SU-DHL-6 (cell line): Measurements from ENCODE around the gene TCTN2.

Experiments used
- EZH2phosphoT487 ChIP-seq: fragments of 200-600 bp; sonication (generic), shearing (Covaris generic); conservative IDR thresholded peaks from 2 replicates; pipeline ENCODE4 v1.6.1; 2018; ENCODE audit warnings: mild to moderate bottlenecking, antibody characterized with exemption, low read length, moderate library complexity, mixed read lengths
- TF ChIP-seq, protein P1 (sequence below): fragments of 200-600 bp; sonication (generic); IDR thresholded peaks from one replicate; pipeline ENCODE4 v1.5.1; 2017; ENCODE audit warnings: antibody characterized with exemption, mild to moderate bottlenecking, low read length, moderate library complexity; ENCODE audit not compliant: insufficient read depth, poor library complexity, severe bottlenecking

DNA sequence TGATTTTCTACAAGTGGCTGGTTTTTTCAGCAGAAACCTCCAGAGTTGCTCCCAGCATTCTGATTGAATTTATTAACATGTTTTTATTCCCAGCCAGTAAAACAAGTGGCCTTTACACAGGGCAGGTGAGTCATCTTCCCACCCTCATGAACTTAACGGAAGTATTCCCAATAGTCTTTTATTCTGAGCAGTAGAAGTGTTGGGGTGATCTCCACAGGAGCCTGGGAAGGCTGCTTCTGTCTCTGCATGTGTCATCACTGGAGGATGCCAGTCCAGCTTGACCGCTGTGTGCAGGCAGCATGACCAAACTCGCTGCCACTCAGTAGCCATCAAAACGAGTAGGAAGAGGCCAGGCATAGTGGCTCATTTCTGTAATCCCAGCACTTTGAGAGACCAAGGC lies 77.7 kb downstream of the TCTN2 start:
- TF ChIP-seq, protein P1, sequence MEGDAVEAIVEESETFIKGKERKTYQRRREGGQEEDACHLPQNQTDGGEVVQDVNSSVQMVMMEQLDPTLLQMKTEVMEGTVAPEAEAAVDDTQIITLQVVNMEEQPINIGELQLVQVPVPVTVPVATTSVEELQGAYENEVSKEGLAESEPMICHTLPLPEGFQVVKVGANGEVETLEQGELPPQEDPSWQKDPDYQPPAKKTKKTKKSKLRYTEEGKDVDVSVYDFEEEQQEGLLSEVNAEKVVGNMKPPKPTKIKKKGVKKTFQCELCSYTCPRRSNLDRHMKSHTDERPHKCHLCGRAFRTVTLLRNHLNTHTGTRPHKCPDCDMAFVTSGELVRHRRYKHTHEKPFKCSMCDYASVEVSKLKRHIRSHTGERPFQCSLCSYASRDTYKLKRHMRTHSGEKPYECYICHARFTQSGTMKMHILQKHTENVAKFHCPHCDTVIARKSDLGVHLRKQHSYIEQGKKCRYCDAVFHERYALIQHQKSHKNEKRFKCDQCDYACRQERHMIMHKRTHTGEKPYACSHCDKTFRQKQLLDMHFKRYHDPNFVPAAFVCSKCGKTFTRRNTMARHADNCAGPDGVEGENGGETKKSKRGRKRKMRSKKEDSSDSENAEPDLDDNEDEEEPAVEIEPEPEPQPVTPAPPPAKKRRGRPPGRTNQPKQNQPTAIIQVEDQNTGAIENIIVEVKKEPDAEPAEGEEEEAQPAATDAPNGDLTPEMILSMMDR, result no peak
- TF ChIP-seq EZH2phosphoT487, result no peak
